GM19452 (cell line): ENCODE data around the gene SOX8.
"Not testable (repeated sequence)": the region's sequence is repeated elsewhere in the genome, so short reads cannot be mapped to it uniquely, and the experiment has no call there.

Experiments
- ATAC-seq: cut with Tn5 transposase; IDR thresholded peaks from one replicate; pipeline ENCODE4 v1.9.1; 2021; ENCODE audit not compliant: unreplicated experiment

The SOX8 gene

GRCh38 chr16:1021553-1022160 is 40.1 kb downstream of the SOX8 start:
- ATAC-seq, result no peak

- ATAC-seq, result no peak
Observed at GRCh38 chr16:1022466-1022865, 40.9 kb downstream of the SOX8 start.

- ATAC-seq, result no peak
Observed at GRCh38 chr16:1024138-1024537, 42.6 kb downstream of the SOX8 start.

DNA sequence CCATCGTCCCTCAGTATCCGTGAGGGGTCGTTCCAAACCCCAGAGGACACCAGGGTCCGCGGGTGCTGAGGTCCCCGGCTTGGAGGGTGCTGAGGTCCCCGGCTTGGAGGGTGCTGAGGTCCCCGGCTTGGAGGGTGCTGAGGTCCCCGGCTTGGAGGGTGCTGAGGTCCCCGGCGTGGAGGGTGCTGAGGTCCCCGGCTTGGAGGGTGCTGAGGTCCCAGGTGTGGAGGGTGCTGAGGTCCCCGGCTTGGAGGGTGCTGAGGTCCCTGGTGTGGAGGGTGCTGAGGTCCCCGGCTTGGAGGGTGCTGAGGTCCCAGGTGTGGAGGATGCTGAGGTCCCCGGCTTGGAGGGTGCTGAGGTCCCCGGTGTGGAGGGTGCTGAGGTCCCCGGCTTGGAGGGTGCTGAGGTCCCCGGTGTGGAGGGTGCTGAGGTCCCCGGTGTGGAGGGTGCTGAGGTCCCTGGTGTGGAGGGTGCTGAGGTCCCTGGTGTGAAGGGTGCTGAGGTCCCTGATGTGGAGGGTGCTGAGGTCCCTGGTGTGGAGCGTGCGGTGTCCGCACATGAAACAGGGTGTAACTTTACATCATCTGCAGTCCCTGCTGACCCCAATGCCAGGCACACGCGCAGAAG is 43.7 kb downstream of the SOX8 start:
- not testable (repeated sequence) for ATAC-seq

DNA sequence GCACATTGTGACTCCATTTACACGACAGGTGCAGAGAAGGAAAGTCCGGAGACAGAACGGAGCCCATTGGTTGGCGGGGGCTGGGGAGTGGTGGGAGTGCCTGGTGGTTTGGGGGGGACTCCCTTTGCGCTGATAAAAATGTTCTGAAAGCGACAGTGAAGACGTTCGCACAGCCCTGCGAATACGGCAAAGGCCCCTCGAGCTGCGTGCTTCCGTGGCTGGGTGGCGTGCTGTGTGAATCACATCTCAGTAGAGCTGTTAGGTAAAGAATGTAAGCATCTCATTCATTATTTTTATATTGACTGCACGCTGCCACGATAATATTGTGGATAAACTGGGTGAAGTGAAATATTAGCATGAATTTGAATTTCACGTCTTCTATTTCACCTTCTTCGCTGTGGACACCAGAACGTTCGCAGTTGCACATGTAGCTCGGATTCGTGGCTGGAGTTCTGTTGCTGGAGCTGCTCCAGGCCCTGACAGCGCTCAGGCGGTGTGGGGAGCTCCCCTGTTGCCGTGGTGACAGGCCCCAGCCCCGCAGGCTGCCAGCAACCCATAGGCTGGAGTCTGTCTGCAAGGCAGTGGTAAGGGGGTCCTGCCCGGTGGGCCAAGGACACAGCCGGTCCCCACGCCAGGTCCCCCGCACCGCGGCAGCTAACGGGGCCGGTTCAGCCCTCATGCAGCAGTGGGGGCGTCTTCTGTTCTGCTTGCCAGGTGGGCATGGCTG is 44.6 kb downstream of the SOX8 start:
- ATAC-seq, result no peak

DNA sequence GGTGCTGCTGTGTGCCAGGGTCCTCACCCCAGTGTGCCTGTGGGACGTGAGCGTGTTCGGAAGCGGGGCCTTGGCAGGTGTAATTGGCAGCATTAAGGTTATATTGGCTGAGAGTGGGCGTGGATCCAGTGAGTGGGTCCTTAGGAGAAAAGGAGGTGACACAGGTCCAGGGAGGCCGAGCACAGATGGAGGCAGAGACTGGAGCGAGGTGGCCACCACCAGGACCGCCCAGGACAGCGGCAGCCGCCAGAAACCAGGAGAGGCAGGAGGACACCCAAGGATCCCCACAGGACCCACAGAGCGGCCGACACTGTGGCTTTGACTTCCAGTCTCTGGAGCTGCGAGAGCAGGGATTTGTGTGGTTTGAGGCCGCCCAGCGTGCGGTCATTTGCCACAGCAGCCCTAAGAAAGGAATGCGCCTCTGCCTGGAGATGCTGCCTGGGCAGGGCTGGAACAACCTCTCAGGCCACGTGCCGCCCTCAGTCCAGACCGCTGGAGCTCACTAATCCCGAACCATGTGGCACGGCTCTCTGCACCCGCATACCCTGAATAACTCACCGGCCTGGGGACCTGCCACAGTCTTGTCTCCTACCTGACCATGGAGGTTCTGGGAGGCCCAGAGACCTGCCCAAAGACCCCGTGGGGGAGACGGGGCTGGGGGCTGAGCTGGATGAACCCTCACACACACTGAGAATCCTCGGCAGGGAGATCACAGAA is 45.4 kb downstream of the SOX8 start:
- no peak for ATAC-seq

DNA sequence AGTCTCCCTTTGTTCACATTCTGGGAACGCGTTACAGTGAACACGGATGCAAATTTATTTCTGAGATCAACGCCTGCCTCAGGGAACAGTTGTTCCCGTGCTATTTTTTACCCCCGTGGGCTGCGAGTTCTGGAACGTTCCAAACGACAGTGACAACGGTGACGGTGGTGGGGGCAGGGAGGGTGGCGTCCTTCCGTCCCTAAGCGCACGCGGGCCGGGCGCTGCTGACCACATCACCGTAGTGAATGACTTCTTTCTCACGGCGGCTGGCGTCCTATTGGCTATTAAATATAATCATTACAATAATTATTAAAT is 45.9 kb downstream of the SOX8 start:
- no peak for ATAC-seq

- no peak for ATAC-seq
Observed at GRCh38 chr16:1028056-1028455, 46.5 kb downstream of the SOX8 start.

GRCh38 chr16:1028524-1029258 is 47.1 kb downstream of the SOX8 start:
- no peak for ATAC-seq

DNA sequence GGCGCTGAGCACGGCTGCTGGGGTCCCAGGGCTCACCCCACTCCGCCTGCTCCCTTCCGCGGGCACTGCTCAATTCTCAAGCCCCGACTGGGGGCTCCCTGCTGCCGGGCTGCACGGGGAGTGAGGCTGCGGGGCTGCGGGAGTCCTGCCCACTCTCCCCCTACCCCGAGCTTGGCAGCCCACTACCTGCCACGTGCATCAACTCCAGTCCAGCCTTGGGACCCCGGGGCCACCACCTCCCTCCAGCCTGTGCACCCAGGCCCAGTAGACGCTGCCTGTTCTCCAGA is 47.6 kb downstream of the SOX8 start:
- ATAC-seq, result no peak

DNA sequence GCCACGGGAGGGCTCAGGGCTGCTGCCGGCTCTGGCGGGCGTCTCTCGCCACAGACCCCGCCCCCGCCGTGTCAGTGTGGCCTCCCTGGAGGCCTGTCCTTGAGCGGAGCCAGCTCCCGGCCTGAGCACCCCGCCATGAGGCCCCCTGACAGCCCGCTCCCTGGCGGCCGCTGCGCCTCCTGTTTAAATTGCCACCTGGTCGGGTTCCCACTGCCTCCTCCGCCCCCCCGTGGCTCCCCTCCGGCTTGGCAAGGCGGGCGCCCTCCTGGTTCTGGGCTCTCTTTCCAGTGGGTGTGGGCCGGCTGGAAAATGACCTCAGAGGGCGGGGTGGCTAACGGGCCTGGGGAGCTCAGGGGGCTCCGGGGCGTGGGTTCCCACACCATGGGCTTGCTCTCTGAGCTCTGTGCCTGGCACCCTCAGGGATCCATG is 48.9 kb downstream of the SOX8 start:
- no peak for ATAC-seq

GRCh38 chr16:1031666-1032065 is 50.1 kb downstream of the SOX8 start:
- ATAC-seq, result no peak

DNA sequence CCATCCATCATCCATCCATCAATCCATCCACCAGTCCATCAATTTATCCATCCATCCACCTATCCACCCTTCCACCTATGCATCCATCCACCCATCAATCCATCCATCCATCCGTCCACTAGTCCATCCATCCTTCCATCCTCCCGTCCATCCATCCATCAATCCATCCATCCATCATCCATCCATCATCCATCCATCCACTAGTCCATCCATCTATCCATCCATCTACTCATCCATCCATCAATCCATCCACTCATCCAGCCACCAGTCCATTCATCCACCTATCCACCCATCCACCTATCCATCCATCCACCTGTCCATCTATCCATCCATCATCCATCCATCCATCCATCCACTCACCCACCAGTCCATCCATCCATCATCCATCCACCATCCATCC is 51.0 kb downstream of the SOX8 start:
- ATAC-seq, result no peak

GRCh38 chr16:1033128-1033679 is 51.6 kb downstream of the SOX8 start:
- no peak for ATAC-seq

DNA sequence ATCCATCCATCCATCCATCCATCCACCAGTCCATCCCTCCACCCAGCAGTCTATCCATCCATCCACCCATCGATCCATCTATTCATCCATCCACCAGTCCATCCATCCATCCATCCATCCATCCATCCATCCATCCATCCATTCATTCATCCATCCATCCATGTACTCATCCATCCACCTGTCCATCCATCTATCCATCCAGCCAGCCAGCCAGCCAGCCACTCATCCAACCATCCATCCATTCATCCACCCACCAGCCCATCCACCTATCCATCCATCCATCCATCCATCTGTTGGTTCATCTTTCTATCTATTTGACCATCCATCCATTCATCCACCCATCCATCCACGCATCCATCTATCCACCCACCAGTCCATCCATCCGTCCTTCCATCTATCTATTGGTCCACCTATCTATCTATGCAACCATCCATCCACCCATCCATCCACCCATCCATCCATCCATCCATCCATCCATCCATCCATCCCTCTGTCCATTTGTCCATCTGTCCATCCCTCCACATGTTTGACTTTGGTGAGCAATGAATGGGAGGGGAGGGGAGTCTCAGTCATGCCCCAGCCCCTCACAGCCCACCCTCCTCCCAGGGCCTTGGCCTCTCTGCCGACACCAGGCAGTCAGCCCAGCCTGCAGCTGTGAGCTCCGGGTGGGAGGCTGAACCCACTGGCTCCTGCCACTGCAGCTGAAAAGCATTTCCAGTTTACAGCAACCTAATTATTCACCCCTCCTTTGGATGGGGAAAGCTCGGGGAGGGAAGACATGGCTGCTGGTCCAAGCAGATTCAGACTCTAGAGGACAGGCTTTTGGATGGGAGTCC is 52.9 kb downstream of the SOX8 start:
- no peak for ATAC-seq

DNA sequence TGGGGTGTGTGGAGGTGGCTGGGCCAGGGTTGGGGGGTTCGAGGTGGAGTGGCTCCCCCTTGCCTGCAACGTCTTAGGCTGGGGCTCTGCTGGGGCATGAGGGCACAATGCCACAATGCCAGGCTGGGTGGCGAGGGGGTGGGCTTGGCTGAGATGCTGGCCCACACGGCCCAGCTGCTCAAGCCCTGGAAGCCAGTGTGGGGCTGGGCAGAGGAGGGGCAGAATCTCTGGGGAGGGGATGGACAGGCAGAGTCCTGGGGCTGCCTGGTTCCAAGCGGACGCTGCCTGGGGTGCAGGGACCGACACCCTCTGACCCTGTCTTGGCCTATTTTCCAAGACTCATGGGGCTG is 53.5 kb downstream of the SOX8 start:
- ATAC-seq, result no peak

DNA sequence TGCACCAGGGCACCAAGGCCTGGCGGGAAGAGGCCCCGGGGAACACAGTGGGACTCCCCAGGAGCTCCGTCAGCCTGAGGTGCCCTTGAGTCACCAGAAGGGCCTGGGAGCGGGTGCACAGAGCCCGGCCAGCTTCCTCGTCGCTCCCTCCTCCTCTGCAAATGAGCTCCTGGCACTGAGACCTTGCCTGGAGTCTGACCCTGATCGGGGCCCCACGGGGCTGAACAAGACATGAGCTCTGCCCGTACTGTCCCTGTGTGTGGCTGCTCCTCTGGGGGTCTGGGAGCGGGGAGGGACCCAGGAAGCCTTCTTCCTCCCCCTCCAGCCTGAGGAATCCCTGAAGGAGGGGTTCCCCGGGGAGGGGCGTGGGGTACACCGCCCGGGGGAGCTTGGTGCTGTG is 54.6 kb downstream of the SOX8 start:
- no peak for ATAC-seq
